ENCODE measurements around the gene SLC2A4RG.

Gene SLC2A4RG

DNA sequence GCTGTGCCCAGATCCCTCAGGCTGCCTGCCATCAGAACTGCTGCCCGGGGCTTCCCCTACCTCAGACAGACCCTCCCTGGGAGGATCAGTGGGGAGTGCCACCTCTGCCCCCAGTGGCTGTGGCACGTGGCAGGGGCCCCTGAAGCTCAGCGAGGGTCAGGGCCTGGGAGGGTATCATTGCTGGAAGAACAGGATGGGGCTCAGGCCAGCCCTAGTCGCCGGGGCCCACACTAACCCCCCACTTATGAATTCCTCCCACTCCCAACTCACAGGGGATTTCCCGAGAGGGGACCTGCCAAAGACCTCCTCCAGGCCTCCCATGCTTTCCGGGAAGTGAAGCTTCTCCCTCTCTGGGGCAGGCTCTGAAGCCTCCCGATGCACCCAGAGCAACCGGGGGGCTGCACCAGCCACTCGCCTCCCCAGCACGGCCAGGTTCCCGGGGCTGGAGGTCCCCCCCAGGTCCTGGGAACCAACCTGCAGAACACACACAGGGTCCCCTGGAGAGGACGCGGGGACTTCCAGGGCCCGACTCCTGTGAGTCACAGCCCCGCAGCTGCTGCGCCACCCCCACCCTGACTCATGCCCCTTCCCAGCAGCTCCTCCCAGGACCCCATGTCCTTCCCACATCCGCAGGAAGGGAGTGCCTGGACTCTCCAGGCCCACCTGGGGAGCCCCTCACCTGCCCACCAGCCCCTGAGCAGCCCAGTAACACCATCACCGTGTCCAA lies 40.7 kb upstream of the SLC2A4RG start:
- no peak overlapping the region for H3K4me3 ChIP-seq (ENCODE audit: low read depth, low read length)
- DNase-seq (ENCODE audit: low read depth): peak; percentile 70

DNA sequence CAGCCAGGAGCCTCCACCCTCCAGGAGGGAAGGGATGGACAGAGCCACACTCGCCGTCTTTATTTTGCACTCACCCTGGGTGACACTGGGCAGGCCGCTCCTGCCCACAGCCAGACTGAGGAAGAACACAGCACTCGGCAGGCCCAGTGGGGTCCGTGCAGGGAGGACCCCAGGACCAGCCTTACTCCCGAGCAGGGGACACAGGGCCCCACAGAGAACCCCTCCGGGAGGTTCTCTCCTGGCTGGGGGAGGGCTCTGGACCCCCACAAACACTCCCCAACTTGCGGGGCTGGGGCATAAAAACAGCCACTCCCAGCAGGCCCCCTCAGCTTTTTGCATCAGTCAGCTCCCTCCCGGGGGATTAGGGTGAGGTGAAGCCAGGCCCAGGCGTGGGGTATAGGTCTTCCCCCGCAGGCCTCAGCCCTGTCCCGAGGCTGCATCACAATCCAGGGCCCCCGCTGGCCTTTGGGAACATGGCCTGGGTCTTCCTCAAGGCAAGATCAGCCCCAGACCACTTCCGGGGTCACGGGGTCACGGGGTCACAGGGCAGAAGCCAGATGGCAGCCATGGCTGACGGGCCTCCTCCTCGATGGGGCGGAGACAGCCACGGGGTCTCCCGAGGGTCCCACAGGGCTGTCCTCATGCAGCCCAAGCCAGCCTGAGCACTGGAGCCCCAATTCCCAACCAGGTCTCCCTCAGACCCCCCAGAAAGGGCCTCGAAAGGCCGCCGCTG lies 39.9 kb upstream of the SLC2A4RG start:
- DNase-seq (ENCODE audit: low read depth): no peak
- no peak overlapping the region for H3K4me3 ChIP-seq (ENCODE audit: low read depth, low read length)

DNA sequence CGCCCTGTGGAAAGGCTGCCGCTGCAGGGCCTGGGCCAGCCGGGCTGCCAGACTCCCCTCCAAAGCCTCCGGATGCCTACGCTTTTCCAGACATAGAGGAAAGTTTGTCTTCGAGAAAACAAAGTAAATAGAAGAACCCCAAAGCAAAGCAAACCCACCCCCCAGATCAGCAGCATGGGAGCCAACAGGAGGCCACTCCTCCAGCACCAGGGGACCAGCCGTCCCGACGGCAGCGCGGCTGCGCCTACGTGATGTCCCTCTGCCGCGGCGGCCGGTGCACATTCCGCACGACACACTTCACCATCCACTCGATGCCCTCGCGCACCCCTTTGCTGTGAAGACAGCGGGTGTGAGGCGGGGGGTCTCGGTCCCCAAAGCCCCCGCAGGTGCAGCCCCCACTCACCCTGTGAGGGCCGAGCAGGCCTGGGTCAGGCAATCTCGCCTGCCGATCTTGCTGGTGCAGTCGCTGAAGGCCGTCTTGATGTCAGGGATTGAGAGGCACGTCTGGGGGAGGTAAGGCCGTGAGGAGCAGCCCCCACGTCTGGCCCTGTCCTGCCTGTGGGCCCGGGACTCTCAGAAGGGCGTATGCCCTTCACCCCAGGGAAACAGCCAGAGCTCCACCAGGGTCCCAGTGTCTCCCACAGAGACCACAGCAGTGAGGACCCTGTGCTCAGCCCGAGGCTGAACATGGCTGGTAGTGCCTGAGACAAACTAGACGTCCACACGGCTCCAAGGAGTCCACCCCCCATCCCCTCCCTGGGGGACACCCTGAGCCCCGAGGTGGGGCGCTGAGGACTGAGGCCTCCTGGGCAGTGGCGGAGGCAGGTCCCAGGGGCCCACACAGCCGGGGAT lies 39.2 kb upstream of the SLC2A4RG start:
- H3K4me3 ChIP-seq (ENCODE audit: low read depth, low read length): no peak overlapping the region
- no peak for DNase-seq (ENCODE audit: low read depth)

DNA sequence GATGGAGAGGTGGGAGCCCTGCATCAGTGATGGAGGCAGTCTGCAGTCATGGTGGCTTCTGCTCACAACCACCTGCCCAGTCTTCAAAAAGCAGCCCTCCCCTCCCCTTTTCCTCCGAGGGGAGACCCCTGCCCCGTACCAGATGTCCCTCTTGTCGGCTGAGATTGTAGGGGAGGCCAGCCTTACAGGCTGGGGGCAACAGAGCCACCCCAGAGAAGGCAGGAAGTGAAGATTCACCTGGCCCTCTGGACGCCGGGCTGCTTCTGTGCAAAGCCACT lies 38.6 kb upstream of the SLC2A4RG start:
- no peak for DNase-seq (ENCODE audit: low read depth)
- H3K4me3 ChIP-seq (ENCODE audit: low read depth, low read length): no peak overlapping the region

DNA sequence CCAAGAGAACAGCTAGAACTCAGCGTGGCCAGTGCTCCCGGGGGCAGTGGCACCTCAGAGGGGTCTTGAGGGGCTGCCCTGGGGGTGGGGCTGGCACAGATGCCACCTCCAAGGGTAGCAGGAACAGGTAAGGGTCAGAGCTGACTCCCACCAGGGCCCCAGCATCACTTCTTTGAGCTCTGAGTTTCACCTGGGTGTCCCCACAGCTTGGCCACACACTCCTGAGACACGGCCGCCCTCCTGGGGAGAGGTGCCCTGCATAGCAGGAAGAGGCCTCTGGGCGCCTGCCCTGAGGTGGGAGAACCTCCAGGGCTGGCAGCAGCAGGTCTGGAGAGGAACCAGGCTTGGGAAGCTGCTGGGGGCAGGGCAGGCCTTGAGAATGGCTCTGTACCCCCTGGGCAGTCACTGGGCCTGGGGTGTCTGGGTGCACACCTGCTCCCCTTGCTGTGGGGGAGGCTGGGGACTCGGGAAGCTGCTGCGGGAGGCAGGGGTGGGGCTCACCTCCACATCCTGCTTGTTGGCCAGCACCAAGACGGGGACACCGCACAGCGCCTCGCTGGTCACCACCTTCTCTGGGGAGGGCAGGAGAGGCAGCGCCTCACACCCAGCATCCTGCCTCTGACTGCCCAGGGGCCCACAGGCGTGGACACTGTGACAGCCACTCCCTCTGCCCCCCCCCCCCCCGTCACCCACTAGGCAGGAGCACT lies 38.1 kb upstream of the SLC2A4RG start:
- DNase-seq (ENCODE audit: low read depth): no peak
- no peak overlapping the region for H3K4me3 ChIP-seq (ENCODE audit: low read depth, low read length)

DNA sequence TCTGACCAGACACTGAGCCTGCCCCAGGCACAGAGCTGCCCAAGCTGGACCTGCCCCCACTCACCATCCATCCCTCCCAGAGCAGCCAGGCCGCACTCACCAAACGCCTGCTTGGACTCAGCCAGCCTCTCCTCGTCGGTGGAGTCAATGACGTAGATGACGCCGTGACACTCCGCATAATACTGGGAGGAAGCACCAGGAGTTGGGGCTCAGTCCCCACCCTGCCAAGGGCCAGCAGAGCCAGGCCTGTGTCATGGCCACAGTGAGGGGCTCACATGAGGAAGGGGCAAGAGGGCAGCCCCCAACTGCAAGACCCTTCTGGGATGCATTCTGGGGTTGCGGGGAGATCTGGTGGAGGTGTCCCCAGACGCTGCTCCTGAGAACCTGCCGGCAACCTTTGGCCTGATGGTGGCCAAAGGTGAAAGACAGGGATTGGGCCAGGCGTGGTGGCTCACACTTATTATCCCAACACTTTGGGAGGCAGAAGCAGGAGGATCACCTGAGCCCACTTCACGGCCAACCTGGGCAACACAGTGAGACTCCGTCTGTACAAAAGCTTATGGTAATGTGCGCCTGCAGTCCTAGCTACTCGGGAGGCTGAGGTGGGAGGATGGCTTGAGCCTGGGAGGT lies 37.4 kb upstream of the SLC2A4RG start:
- H3K4me3 ChIP-seq (ENCODE audit: low read depth, low read length): no peak overlapping the region
- no peak for DNase-seq (ENCODE audit: low read depth)

DNA sequence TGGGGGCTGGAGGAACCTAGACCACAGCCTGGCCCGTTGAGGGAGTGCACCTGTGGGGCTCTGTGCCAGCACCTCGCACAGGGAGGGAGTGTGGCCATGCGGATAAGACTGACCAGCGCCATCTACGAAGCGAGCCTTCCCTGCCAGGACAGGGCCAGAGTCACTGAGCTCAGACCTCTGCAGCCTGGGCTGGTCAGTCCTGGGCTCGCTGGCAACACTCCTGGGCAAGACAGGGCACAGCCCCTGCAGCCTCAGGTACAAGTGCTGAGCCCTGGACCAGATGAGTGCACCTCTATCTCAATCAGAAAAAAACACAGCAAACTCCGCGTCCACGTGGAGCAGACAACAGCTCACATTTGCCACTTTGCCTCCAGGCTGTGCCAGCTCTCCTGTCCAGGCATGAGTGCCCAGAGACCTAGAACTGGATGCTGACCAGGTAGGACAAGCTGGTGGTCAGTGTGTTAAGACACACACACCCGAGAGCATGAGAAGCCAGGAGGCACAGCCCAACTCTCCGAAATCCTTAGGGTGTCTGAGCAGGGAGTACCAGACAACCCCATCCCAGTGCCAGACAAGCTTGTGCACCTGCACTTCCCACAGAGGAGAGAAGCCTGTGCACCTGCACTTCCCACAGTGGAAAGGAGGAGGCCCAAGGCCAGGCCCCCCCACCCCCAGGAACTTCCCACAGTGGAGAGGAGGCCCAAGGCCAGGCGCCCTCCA lies 36.7 kb upstream of the SLC2A4RG start:
- no peak for DNase-seq (ENCODE audit: low read depth)
- H3K4me3 ChIP-seq (ENCODE audit: low read depth, low read length): no peak overlapping the region

DNA sequence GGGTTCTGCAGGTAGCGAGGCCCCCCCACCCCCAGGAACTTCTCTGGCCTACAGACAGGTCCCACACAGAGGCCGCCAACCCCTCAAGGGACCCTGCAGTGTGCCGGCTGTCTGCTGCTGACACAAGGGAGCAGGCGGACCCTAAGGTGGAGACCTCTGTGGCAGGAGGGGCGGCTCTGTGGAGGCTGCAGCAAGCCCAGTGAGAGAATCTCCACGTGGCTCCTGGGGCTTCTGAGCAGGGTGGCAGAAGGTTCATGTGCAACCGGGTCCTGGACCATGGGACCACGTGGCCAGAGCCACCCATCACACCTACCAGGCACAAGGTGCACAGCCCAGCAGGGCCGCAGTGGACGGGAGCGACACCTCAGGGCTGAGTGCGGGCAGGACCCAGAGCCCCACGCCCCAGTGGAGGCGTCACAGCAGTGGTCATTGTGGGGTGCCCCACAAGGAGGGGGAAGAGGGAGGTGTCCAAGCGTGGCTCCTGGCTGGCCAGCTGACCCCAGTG lies 36.1 kb upstream of the SLC2A4RG start:
- no peak for DNase-seq (ENCODE audit: low read depth)
- H3K4me3 ChIP-seq (ENCODE audit: low read depth, low read length): no peak overlapping the region

DNA sequence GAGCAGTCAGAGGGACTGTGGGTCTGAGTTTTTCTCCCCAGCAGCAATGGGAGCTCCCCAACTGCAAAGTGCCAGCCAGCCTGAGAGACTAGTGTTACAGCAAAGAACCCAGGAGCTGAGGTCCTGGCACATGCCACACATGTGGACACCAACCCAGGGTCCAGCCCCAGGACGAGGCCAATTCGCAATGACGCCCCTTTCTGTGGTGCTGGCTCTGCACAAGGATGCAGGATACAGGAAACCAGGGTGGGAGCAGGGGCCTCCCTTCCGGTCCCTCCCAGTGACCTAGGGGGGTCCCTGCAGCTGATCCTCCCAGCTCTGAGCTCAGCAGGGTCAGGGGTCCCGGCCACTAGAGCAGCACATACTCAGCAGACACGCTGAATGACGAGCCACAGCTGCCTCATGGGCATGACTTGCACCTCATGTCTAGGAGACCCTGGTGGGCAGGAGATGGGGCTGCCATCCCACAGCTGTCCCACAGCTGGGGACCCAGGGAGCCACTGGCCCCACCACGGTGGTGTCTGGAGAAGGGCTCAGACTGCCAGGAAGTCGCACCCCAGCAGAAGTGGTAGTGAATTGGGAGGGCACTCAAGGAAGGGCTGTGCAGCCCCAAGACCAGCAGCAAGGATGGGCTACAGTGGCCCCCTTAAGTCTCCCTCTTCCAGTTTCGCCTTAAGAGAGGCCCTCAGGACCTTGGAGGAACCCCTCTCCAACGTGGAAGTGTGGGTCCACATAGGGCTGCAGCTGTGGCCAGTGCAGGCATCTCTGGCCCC lies 35.4 kb upstream of the SLC2A4RG start:
- DNase-seq (ENCODE audit: low read depth): no peak
- H3K4me3 ChIP-seq (ENCODE audit: low read depth, low read length): no peak overlapping the region

DNA sequence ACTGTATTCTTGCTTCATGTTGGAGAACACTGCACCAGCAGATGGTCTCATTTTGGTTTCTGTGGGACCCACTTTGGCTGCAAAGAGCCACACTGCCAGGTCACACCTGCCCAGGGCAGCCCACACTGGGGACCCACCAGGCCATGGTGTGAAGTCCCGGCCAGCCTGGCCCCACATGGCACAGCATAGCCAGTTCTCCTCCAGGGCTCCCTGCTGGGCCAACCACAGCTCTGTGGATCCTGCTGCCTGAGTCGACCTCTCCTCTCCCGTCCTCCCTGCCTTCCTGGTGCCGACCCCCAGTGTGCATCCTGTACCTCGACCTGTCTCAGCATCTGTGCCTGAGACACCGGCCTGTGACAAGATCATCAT lies 34.8 kb upstream of the SLC2A4RG start:
- DNase-seq (ENCODE audit: low read depth): no peak

DNA sequence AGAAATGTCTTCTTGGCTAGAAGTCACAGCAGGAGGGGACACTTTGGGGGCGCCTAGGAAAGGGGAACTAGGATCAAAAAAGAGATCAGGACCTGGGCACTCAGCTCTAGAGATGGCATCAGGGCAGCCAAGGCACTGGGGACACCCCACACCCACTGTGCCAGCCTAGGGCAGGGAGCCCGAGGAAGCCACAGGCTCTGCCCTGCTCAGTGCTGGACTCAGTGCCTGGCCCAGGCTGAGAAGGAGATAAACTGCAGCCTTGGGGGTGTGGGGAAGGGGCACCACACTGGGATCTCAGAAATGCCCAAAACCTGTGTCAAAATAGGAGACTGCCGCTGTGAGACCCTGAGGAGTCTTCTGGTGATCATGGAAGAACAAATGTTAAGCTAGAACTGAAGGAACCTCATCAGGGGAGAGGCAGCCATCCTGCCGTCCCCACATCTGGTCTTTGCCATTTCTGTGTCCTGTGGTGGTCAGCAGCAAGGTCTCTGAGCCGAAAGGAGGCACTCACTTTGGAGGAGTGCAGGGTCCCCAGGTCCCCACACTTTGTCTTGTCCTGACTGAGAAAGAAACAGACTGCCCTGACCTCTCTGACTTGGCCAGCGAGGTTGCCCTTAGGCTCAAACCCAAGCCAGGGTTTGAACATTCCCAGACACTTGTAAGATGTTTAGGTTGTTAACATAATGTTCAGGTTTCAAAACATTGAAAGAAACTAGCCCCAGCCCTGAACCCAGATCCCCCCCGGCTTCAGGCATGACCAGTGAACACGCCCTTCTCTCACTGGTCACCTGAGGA lies 34.1 kb upstream of the SLC2A4RG start:
- no peak for DNase-seq (ENCODE audit: low read depth)
- H3K4me3 ChIP-seq (ENCODE audit: low read depth, low read length): no peak overlapping the region

More for the DNA sequence above, 34.8 kb upstream of the SLC2A4RG start:
- H3K4me3 ChIP-seq (ENCODE audit: low read depth, low read length): no peak overlapping the region

DNA sequence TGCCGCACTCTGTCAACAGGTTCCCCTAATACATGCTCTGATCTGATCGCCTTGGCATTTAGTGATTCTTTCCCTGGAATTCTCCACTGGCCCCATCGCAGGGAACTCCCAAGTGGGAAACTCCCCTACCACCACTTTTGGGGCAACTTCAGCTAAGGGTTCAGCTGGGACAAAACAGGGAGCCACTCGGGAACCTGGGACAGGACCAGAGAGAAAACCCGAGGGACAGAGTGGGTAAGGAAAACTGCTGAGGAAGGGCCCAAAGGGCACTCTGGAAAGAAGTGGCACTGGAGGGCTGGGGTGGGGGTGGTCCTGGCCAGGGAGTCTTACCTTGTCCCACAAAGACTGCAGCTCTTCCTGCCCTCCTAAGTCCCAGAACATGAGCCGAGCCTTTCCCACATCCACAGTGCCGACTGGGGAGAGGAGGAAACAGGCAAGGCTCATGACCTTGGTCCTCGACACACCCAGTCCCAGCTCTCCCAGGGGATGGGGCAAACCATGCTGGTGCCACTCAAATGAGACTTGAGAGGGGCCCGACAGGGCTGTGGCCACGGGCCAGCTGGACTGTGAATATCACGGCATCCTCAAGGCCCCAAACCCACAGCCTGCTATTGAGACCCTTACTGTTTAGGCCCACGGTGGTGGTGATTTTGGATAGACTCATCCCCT lies 33.4 kb upstream of the SLC2A4RG start:
- peak overlapping the region; percentile 85 for H3K4me3 ChIP-seq (ENCODE audit: low read depth, low read length)
- DNase-seq (ENCODE audit: low read depth): no peak

DNA sequence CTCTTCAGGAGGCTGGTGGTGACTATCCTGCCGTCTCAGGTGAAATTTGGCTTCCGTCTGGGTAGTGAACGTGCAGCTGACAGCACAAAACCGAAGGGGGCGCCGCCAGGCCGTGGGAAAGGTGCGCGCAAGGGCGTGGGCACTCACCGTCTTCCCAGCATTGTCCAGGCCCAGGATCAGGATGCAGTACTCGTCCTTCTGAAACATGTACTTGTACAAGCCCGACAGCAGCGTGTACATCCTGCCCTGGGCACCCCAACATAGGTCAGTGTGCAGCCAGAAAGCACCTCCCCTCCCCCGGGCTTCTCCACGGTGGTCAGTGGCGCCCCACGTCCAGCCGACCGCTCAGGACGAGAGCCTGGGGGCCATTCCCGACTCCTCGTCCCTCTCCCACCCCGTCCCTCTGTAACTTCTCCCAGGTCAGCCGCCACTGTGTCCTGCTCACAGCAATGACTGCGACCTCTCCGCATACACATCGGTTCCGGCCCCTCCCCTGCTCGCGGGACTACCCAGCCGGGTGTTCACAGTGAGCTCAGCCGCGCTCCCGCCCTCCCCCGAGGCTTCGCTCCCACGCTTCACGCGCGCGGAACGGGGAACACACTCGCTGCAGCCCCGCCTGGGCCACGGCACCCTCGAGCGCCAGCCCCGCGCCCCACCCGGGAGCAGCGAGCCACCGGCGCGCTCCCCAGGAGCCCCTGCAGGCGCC lies 32.6 kb upstream of the SLC2A4RG start:
- peak overlapping the region; percentile 85 for H3K4me3 ChIP-seq (ENCODE audit: low read depth, low read length)
- DNase-seq (ENCODE audit: low read depth): no peak

DNA sequence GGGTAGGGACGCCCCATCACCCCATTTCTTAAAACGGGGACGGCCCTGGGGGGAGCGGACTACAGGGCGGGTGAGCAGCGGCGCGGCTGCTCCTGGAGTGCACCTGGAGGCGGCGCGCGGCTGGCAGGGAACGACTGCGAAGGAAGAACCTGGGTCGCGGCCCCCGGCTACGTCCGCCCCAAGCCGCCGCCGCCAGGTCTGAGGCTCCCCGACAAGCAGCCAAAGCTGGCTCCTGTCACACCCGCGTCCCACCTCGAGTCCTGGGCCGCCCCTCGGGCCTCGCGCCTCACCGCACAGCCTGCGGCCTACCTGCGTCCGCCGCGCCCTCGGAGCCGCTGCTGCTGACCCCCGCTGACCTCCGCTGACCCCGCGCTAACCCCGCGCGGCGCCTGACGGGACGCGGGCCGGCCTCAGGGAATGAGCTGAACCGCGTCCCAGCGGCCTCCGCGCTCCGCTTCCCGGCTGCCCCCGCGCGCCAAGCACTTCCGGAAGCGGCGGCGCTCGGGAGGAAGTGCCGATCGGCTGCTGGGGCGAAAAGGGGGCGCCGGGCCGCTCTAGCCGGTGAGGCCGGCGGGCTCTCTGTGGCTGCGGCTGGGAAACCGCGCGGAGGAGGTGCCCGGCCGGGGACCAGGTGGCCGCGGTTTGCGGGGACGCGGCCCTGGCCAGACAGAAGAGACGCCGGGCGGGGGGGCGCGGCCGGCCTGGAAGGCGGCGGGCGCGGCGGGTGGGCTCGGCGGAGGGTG lies 31.8 kb upstream of the SLC2A4RG start, which contains the start of the genes ARFRP1 and ZGPAT:
TSS of gene ARFRP1 (minus strand) at position 419 of the 743 bp plus-strand sequence. CDS start 885 bp downstream, outside the sequence.
TSS of gene ZGPAT (plus strand) at position 482 of the 743 bp plus-strand sequence. CDS start 542 bp downstream, outside the sequence.
- H3K4me3 ChIP-seq (ENCODE audit: low read depth, low read length): peak within 1 kb of the TSS; percentile 85
- DNase-seq (ENCODE audit: low read depth): no peak
